ENCODE results near the gene NT5C1A.
A peak's percentile ranks its signal among the peaks of the same experiment; 100 is the strongest.

NT5C1A gene

GRCh38 chr1:39689635-39690034, 17.7 kb upstream of the NT5C1A start:
- DNase-seq (ENCODE audit: low read depth in 2 of 2), result no peak

- no peak for DNase-seq (ENCODE audit: low read depth in 2 of 2)
Observed at GRCh38 chr1:39689214-39689613, 17.3 kb upstream of the NT5C1A start.

GRCh38 chr1:39688706-39689105, 16.8 kb upstream of the NT5C1A start:
- no peak for DNase-seq (ENCODE audit: low read depth in 2 of 2)

- no peak for DNase-seq (ENCODE audit: low read depth in 2 of 2)
Observed at GRCh38 chr1:39687243-39687642, 15.3 kb upstream of the NT5C1A start.

- DNase-seq (ENCODE audit: low read depth in 2 of 2), result no peak
Observed at GRCh38 chr1:39685071-39685470, 13.2 kb upstream of the NT5C1A start.

GRCh38 chr1:39684313-39684664, 12.4 kb upstream of the NT5C1A start:
- DNase-seq (ENCODE audit: low read depth in 2 of 2), result no peak

DNA sequence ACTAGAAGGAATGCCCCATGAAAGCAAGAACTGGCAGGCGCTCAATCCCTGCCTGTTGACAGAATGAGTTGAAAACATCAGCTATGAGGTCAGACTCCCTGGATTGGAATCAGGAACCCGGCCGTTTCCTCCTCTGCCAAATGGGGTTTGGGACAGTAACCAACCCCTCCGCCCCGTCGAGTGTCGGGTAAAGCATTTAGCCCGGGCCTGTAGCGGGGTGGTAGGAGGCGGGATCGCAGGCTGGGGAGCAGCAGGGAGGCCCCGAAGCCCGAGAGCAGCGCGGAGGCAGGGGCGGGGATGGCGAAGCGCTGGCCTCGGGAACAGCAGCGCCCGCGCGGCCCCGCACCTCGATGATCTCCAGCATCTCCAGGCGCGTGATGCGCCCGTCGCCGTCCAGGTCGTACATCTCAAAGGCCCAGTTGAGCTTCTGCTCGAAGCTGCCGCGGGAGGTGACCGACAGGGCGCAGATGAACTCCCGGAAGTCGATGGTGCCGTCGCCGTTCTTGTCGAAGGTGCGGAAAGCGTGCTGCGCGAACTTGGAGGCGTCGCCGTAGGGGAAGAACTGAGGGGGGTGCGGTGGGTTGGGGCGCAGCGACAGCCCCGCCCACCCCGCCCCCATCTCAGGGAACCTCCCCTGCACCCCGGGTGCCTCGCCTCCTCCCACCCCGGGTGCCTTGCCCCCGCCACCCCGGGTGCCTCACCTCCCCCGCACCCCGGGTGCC, 11.8 kb upstream of the NT5C1A start:
- DNase-seq (ENCODE audit: low read depth in 2 of 2), result no peak

DNA sequence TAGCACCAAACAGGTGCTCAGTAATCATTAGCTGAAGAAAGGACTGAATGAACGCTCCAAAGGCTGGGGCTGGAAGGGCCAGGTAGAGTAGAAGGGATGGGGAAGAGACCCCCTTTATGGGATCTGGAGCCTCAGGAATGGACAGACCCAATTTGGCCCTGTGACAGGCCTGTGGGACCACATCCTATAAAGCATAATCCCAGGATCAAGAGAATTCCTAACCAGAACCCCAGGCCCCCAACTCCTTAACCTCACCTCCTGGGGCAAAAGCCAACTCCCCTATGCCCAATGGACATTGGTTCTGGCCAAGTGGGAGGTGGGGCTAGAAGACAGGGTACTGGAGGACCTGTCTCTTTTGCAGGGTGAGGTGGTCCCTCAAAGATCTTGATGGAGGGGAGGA, 10.1 kb upstream of the NT5C1A start:
- no peak for DNase-seq (ENCODE audit: low read depth in 2 of 2)

GRCh38 chr1:39681294-39681693, 9.4 kb upstream of the NT5C1A start:
- no peak for DNase-seq (ENCODE audit: low read depth in 2 of 2)

DNA sequence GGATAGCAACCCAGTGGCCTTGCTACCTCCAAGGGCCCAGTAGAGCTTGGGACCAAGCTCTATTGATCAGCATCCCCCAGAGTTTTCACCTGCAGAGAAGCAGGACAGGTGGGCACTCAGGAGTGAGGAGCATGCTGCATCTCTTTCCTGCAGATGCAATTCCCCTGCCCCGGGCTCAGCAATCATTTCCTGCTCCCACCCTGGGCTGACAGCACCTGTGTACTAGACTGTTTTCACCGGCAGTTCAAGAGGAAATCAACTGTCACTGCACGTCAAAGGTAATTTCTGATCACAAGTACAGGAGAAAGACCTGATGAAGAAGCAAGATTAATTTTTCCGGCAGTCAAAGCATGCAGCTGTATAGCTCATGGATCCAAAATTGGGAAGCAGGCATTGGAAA, 8.8 kb upstream of the NT5C1A start:
- DNase-seq (ENCODE audit: low read depth in 2 of 2), result no peak

- no peak for DNase-seq (ENCODE audit: low read depth in 2 of 2)
Observed at GRCh38 chr1:39679821-39680220, 7.9 kb upstream of the NT5C1A start.

GRCh38 chr1:39678889-39679288, 7.0 kb upstream of the NT5C1A start:
- no peak for DNase-seq (ENCODE audit: low read depth in 2 of 2)

DNA sequence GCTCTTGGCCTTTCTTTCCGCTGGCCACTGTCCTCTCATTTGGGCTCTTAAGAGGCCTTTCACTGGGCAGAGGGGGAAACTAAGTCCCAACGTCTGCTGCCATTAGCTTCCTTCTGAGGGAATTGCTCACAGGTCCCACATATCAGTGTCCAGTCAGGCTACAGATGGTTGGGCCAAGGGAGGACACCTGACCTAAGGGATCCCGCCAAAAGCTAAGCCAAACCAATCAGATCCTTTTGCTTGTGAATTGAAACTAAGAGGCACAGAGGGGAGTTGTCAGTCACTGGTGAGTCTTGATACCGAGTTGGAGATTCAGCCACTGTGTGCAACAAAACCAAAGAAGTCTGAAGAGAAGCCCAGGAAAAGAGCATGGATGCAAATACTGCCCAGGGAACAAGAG, 5.7 kb upstream of the NT5C1A start:
- no peak for DNase-seq (ENCODE audit: low read depth in 2 of 2)

- DNase-seq (ENCODE audit: low read depth in 2 of 2), result no peak
Observed at GRCh38 chr1:39676948-39677548, 5.1 kb upstream of the NT5C1A start.

GRCh38 chr1:39675220-39675619, 3.3 kb upstream of the NT5C1A start:
- DNase-seq (ENCODE audit: low read depth in 2 of 2), result no peak

DNA sequence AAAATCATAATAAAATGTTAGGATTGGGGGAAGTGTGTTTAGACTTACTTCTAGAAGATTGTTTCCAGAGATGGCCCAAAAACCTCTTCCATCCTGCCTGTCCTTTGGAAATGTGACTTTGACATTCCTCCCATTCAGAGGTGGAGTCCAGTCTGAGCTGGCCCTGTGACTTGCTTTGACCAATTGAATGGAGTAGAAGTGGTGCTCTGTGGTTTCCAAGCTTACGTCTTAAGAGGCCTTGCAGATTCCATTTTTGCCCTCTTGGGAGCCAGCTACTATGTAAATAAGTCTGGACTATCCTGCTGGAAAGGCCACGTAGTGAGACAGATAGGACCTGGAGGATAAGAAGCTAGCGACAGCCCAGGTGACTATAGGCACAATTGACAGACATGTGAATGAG, 1.3 kb upstream of the NT5C1A start:
- DNase-seq (ENCODE audit: low read depth in 2 of 2), result no peak

GRCh38 chr1:39672551-39672947, 642 bp upstream of the NT5C1A start:
- no peak for DNase-seq (ENCODE audit: low read depth in 2 of 2)

DNA sequence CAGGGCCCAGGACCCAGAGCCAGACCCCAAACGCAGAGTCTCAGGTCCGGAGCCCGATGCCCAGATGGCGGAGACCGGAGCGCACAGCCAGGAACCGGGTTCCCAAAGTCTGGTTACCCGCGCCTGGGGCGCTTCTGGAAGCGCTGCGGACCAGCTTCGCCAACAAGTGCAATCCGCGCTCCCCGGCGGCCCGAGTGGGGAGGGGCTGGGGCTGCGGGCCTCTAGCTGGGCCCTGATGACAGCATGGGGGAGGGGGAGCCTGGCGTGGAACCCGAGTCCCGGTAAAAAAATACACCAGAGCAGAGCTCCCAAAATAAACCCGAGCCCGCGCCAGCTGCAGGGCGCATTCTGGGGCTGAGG, 494 bp downstream of the NT5C1A start:
- no peak for DNase-seq (ENCODE audit: low read depth in 2 of 2)

GRCh38 chr1:39670689-39671088, 1.2 kb downstream of the NT5C1A start:
- no peak for DNase-seq (ENCODE audit: low read depth in 2 of 2)

- DNase-seq (ENCODE audit: low read depth in 2 of 2), result no peak
Observed at GRCh38 chr1:39668894-39669293, 3.0 kb downstream of the NT5C1A start.

DNA sequence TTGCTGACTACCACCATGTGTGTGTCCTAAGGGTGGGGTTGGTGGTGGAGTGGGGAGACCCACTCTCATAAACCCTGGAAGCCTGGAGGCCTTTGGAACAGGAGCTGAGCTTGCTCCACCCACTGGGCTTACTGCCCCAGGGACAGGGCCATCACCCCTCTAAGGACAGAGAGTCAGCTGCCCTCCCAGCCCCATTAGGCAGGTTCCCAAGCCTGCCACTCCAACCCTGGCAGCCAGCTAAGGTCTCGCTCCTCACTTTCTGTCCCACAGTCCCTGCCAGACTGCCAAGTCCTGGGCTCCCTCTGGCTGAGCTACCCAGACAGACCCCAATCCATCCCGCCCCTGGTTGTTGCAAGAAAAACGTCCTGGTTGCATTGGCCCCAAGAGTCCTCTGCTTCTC, 3.8 kb downstream of the NT5C1A start:
- DNase-seq (ENCODE audit: low read depth in 2 of 2), result no peak

GRCh38 chr1:39666772-39667171, 5.1 kb downstream of the NT5C1A start:
- DNase-seq (ENCODE audit: low read depth in 2 of 2), result peak in 1 of 2 donors; percentile 29

DNA sequence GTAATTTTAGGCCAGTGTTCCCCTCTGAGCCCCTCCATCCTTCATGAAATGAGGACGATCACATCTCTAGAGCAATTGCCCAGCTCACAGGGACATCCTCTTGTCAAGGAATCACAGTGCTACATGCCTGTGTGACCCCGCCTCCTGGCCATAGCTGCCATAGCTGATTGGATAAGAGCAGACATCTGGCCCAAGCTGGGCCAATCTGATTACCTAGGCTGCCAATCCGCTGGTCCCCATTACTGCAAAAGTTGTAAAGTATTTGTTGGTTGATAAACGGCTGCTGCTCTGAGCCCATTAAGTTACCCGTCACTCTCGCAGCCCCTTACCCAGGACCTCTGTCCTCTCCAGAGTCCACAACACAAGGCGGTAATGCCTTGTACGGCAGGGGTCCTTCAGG, 8.3 kb downstream of the NT5C1A start:
- DNase-seq (ENCODE audit: low read depth in 2 of 2), result no peak

DNA sequence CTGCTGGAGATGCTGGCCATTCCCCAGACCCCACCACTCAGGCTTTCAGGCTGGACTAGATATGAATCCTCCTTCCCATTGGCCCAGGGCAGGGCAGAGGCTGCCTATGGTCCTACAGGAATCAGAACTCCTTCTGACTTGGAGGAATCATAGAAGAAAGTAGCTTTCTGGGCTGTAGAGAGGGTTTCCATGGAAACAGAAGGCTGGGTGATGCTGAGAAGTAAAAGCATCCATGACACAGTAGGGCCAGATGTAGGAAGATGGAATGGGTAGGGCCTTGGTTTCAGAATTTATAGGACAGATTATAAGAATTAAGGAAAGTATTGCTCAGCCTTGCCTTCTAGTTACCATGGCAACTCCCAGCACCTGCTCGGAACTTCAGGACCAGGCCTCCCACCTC, 9.0 kb downstream of the NT5C1A start:
- DNase-seq (ENCODE audit: low read depth in 2 of 2), result no peak
